ENCODE results near the gene VSNL1.

Gene VSNL1

GRCh38 chr2:17614174-17614930, 73.9 kb downstream of the VSNL1 start:
- DNase-seq (ENCODE audit: low read depth in 3 of 3) = no peak

DNA sequence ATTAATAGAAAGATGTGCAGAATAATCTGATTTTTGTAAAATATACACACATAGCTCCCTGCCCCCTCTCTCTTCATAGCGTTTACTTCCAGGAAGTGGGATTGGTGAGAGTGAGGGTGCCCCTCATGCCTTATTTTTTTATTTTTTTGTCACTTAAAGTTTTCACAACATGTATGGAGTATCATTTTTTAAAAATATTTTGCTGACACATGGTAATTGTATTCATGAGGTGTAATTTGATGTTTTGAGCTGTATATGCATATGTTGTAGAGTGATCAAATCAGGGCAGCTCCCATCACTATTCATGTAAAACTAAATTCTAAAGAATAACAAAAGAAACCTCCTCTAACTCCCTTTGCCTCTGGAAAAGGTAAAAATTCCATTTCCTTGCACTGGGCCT, 74.7 kb downstream of the VSNL1 start:
- DNase-seq (ENCODE audit: low read depth in 3 of 3) = no peak

- DNase-seq (ENCODE audit: low read depth in 3 of 3) = no peak
These were observed 75.3 kb downstream of the VSNL1 start for GRCh38 chr2:17615728-17616351.

DNA sequence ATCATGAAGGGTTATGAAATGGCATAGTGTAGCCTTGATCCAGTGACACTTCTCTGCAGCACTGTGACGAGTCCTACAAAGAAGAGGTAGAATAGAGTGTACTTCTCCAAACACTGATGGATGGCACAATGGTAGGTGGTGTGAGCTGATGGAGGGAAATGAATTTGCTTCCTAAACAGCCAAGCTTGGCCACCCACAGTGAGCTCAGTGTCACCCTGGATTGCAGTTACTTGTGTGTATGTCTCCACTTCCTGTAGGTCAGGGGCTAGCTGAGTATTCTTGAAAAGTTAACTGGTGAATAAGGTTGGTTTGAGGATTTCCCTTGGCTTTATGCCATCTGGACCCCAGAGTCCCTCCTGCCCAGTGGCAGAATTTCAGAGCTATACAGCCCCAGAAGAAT, 75.9 kb downstream of the VSNL1 start:
- DNase-seq (ENCODE audit: low read depth in 3 of 3) = no peak

- no peak for DNase-seq (ENCODE audit: low read depth in 3 of 3)
These were observed 77.0 kb downstream of the VSNL1 start for GRCh38 chr2:17617516-17617915.

- DNase-seq (ENCODE audit: low read depth in 3 of 3) = no peak
These were observed 77.5 kb downstream of the VSNL1 start for GRCh38 chr2:17617955-17618354.

DNA sequence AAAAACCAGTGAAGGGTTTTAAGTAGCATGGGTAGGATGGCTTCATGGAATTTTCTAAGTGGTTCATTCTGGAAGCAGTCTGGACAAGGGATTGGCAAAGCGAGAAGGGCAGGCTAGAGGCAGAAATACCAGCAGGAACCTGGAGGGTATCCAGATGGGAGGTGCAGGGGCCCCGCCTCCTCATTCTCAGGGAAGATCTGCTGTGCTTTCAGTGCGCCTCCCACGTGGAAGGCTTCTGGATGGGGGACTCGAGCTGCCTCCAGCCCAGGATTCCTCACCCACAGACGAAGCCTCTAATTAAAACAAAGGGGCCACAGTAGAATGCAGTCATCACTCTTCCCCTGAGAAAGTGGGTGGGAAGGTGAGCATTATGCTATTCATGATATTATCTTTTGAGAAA, 79.8 kb downstream of the VSNL1 start:
- no peak for DNase-seq (ENCODE audit: low read depth in 3 of 3)

- no peak for DNase-seq (ENCODE audit: low read depth in 3 of 3)
These were observed 80.3 kb downstream of the VSNL1 start for GRCh38 chr2:17620841-17621240.

DNA sequence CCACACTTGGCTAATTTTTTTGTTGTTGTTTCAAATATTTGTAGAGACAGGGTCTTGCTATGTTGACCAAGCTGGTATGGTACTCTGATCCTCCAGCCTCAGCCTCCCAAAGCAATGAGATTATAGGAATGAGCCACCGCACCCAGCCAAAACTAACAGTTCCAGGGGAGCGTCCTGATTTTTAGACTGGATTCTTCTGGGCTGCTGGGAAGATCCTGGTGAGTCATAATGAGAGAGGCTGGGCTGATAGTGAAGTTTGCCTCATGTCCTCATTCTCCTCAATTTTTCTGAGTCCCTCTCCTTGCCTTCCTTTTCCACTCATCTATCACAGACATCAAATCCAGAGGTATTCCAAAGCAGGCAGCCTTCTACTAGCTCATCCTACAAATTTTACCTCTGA, 81.3 kb downstream of the VSNL1 start:
- no peak for DNase-seq (ENCODE audit: low read depth in 3 of 3)

- DNase-seq (ENCODE audit: low read depth in 3 of 3) = no peak
These were observed 85.0 kb downstream of the VSNL1 start for GRCh38 chr2:17625446-17625845.

GRCh38 chr2:17626986-17627385, 86.5 kb downstream of the VSNL1 start:
- no peak for DNase-seq (ENCODE audit: low read depth in 3 of 3)

DNA sequence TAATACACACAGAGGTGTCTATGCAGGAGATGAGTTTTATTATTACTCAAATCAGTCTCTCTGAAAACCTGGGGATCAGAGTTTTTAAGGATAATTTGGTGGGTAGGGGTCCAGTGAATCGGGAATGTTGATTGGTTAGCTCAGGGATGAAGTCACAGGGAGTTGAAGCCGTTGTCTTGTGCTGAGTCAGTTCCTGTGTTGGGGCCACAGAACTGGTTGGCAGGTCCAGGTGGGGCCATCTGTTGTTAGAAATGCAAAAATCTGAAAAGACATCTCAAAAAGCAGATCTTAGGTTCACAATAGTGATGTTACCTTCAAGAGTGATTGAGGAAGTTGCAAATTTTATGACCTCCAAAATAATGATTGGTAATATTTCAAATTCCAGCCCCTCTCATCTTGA, 86.9 kb downstream of the VSNL1 start:
- no peak for DNase-seq (ENCODE audit: low read depth in 3 of 3)

DNA sequence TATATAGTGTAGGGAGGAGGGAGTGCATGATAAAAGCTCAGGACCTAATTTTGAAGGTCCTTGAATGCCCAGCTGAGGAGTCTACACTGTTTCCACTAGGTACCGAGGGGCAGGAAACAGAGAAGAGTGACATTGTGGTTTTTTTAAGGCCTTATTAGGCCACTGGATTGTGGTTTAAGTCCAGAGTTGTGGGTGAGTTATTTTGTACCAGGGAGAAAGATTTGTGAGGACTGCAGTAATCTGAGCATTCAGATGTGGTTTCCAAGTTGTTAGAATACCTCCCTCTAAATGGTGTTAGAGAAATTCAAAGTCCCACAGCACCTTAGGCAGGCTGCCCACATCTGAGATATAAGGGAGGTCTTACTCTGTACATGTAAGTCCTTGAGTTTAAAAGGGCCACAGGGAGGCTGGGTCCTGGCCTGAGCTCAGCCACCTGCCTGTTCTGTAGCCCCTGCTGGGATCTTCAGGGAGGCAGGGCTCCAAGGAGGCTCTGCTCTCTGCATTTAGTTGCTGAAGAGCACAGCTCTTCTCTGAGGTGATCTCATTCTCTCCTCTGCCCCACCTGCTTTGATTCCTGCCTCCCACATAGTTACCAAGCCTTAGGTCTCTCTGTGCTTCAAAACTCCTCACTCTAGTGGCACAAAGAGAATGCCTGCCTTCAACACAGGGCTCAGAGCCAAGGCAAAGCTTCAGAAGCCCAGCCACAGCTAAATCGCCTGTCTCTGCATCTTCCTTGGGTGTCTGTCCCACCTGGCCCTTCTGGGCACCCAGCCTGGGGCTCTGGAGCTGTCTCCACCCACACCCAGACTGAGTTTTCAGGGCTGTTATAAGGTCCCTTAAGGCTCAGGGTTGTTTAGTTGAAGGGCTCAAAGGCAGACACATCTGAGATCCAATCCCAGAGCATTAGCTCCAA, 88.1 kb downstream of the VSNL1 start:
- no peak for DNase-seq (ENCODE audit: low read depth in 3 of 3)

- no peak for DNase-seq (ENCODE audit: low read depth in 3 of 3)
These were observed 89.6 kb downstream of the VSNL1 start for GRCh38 chr2:17630089-17630488.

DNA sequence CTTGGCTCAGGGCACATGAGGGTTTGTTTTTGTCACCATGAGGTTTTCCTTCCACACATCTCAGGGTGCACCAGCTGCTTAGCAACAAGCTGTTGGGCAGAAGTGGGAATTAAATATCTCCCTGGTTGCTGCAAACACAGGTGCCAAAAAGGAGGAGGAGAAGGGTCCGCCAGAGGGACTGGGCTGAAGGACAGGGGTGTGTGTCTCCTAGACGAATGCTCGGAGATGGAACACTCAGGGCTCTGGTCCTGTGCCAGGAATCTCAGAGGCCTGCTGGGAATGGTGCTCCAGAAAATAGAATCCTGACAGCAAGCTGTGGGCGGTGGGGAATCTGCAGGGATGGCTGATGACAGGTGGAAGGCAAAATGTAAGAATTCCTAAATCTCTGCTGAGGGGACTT, 94.5 kb downstream of the VSNL1 start:
- DNase-seq (ENCODE audit: low read depth in 3 of 3) = no peak

GRCh38 chr2:17636257-17636656, 95.8 kb downstream of the VSNL1 start:
- DNase-seq (ENCODE audit: low read depth in 3 of 3) = no peak

GRCh38 chr2:17637131-17637906, 96.8 kb downstream of the VSNL1 start:
- no peak for DNase-seq (ENCODE audit: low read depth in 3 of 3)

- DNase-seq (ENCODE audit: low read depth in 3 of 3) = no peak
These were observed 97.8 kb downstream of the VSNL1 start for GRCh38 chr2:17638196-17638743.

DNA sequence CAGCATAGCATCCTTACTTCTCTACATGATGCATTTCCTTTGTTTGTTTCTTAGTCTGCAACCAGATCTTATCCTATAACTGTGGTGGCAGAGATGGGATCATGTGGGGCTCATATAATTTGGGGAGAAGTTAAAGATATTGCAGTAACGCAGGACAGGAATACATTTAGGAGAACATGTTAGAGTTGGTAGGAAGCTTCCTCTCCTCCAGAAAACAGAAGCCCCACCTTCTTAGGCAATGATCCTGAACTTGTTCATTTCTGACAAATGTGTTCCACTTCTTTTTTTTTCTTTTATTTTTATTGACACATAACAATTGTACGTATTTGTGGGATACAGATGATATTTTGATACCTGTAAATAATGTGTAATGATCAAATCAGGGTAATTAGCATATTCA, 99.9 kb downstream of the VSNL1 start:
- no peak for DNase-seq (ENCODE audit: low read depth in 3 of 3)

DNA sequence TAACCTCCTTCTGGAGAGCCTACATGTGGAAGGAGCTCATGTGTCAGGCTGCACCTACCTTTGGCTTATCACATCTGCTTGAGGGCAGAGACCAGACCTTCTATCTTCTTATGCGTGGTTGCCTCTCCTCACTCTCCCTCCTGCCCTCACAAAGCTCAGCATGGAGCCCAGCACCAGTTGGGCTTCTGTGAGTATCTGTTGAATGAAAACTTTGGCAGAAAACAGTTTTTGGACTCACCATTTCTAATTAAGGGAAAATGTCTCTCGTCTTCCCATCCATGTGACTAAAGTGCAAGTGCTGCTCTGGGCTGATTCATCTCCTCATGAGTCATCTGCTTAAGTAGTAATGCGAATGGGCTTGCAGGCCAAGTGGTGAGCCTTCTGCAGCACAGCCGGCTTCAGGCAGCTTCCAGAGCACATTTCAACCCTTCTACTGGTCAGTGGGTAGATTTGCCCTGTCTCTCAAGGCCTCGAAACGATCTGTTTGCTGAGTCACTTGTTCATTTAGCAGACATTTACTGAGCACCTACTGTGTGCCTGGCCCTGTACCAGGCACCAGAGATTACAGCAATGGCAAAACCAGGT, 102.6 kb downstream of the VSNL1 start:
- peak in 2 of 3 experiments; percentile 8 to 9 for DNase-seq (ENCODE audit: low read depth in 3 of 3)
